Activated T-helper 9 cell treated with anti-CD3 and anti-CD28 coated beads, Interleukin-2, amount 50 U/mL, for 16 hours (primary cell): ENCODE results near the gene TMEM98.
A peak's percentile ranks its signal among the peaks of the same experiment; 100 is the strongest.
"Not testable (repeated sequence)": the region's sequence is repeated elsewhere in the genome, so short reads cannot be mapped to it uniquely, and the experiment has no call there.

ENCODE experiments used
- DNase-seq: peaks from one replicate; pipeline ENCODE4 v3.0.0-alpha.2; 2020; ENCODE audit warnings: low read depth

TMEM98 gene

DNA sequence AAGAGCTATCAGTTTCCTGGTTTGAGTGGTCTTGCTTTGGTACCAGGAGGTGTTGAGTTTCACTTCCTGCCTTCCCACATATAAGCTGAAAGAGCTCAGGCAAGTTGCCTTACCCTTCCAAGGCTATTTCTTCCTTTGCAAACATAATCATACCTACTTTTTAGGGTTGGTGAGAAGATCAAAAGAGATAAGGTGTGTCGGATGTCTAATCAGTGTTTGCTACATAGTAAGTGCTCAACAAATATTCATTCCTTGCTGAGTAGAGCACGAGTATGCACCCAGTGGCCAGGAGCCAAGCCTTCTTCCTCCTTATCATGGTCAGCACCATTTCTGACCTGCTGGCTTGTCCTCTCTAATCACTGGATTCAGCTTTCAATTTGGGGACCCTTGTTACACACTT lies 12.7 kb upstream of the TMEM98 start:
- no peak for DNase-seq

DNA sequence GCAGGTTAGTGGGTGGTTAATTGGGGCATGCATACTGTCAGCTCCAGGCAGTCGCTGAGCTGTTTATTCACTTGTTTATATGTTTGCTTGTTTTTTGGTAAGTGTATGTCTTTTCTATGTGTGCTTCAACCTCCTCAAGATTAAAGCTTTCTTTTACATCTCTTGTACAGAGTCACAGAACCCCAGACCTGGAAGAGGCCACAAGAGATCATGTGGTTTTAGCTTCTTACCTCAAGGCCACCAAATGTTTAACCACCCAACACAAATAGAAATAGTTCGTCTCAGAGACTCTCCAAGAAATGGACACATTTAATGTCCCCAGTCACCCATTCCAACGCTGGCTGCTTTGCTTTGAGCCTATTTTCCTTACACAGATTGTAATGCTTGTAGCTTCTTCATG lies 11.8 kb upstream of the TMEM98 start:
- no peak for DNase-seq

- DNase-seq, result no peak
Observed at GRCh38 chr17:32917081-32917480, 10.9 kb upstream of the TMEM98 start.

DNA sequence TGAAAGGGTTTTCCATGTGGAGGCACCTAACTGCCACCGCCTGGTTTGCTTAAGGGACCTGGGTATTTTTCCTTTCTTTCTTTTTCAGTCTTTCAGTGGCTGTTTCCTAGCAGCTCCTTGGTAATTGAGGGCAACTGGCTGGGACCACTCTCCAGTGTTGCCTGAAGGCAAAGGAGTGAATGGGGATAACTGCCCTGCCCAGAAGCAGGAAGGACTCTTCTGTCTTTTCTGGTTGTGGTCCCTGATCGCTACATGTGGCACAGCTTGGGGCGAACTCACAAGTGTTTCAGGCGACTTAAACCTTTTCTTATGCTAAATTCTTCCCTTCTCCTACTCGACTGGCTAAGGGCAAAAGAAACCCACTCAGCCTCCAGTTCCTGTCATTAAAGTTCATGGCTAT lies 10.1 kb upstream of the TMEM98 start:
- DNase-seq, result no peak

GRCh38 chr17:32919876-32920275 lies 8.1 kb upstream of the TMEM98 start:
- DNase-seq, result not testable (repeated sequence)

- no peak for DNase-seq
Observed at GRCh38 chr17:32920293-32920692, 7.7 kb upstream of the TMEM98 start.

GRCh38 chr17:32921017-32921416 lies 6.9 kb upstream of the TMEM98 start:
- DNase-seq, result no peak

- not testable (repeated sequence) for DNase-seq
Observed at GRCh38 chr17:32923905-32924304, 4.0 kb upstream of the TMEM98 start.

DNA sequence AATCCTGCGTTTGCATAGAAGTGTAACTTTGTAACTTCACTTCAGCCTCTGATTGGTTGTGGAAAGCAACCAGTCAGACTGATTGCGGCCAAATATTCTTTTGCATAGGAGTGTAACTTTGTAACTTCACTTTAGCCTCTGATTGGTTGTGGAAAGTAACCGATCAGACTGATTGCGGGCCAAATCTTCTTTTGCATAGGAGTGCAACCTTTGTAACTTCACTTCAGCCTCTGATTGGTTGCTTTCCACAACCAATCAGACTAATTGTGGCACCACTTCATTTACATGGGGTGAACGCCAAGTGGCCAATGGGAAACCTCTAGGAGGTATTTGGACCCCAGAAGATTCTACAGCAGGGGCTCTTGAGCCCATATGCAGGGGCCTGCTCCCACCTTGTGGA lies 1.8 kb upstream of the TMEM98 start:
- no peak for DNase-seq

DNA sequence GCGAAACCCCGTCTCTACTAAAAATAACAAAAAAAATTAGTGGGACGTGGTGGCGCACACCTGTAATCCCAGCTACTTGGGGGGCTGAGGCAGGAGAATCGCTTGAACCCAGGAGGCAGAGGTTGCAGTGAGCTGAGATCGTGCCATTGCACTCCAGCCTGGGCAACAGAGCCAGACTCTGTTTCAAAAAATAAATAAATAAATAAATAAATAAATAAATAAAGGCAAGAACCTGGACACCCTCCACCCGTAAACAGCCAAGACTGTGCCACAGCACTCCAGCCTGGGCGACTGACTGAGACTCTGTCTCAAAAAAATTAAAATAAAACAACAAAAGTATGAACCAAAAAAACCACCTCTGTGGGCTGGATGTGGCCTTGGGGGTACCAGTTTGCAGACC lies 1.2 kb upstream of the TMEM98 start:
- DNase-seq, result not testable (repeated sequence)

DNA sequence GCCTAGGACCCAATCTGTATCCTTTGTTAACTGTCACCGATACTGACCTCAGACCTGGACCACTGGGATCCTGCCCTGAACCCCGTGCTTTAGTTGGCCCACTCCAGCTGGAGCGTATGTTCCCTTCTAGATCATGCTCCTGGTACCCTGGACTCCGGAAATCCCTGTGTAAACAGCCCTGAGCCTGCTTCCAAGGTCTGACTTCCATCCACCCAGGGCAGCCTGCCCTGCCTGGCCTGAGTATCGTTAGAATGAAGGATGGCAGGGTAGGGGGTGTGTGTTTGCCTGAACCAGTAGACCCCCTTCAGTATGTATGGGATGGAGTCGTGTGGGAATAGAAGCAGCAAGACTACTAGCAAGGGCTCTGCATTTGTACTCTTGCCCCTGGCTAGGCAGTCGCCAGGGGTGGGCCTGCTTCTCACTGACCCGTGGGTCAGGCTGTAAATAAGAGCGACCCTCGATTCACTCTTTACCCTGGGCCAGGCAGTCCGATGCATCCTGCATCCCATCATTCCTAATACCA lies 691 bp upstream of the TMEM98 start:
- DNase-seq, result no peak

- no peak for DNase-seq
Observed at GRCh38 chr17:32928586-32929535, 908 bp downstream of the TMEM98 start.

- no peak for DNase-seq
Observed at GRCh38 chr17:32929588-32929987, 1.6 kb downstream of the TMEM98 start.

- DNase-seq, result no peak
Observed at GRCh38 chr17:32930512-32930911, 2.6 kb downstream of the TMEM98 start.

DNA sequence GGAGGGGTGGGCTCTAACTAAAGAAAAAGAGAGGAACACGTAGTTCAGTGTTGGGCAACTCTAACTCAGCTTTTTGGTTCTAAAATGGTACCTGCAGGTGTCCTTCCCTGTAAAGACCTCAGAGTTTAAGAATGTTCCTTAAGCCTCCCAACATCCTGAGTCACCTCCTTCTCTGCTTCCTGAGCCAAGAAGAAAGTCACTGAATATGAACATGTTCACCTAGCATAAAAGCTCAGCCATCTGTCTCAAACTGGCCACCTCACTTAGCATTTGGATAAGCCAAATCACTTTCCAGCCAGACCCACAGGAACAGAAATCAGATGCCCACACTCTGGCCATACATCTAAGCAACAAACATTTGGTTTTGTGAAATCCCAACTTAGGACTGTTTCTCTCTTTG lies 3.7 kb downstream of the TMEM98 start:
- DNase-seq, result no peak

GRCh38 chr17:32933881-32934280 lies 5.9 kb downstream of the TMEM98 start:
- DNase-seq, result no peak

- DNase-seq, result no peak
Observed at GRCh38 chr17:32935726-32936125, 7.8 kb downstream of the TMEM98 start.

DNA sequence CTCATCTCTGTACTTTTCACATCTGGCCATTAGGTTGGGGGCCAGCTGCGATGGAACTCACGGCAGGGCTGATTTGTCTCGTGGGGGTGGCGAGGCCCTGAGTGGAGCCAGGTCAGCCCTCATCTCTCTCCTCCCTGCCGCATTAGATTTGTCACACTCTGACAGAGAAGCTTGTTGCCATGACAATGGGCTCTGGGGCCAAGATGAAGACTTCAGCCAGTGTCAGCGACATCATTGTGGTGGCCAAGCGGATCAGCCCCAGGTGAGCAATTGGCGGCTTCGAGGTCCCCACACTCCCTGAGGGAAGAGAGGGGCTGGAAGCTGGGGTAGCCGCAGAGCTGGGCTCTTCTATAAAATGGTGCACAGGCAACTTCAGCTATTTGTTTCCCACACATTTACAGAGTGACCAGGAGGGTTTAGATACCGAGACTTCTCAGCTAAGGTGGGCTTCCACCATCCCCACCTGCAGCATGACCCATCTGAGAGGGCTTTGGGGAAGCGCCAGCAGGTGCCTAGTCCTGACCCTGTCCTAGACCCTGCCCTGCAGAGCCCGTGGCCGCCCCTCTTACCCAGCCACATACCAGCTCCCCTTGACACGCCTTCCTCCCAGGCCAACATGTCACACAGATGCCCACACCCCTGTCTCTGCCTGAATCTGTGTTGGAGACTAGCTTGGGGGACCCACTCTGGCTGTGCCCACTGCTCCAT lies 8.4 kb downstream of the TMEM98 start:
- DNase-seq, result no peak

DNA sequence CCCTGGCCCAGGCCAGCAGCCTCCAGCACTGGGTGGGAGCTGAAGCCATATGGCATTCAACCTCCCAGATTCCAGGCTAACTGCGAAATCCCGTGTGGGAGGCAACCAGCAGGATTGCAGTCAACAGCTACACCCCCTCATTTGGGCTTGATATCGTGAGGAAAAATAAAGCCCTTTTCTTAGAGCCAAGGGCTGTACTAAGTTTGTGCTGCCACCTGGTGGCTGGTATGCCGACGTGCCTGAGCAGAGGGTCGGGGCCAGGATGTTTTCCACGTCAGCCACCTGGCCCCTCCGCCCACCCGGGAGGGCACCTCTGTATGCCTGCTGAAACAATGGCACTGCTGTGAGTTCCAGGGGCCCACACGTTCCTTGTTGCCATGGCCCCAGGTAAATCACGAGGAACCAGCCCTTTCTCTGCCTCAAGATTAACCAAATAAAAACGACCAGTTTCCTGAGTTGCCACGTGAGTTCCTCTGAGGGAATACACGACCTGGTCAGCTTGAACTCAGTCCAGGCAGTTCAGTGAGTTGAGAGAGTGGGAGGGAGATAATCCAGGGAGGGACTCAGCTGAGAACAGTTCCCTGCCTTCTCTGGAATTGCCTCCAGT lies 9.0 kb downstream of the TMEM98 start:
- peak; percentile 41 for DNase-seq

GRCh38 chr17:32940706-32941390 lies 12.9 kb downstream of the TMEM98 start:
- no peak for DNase-seq

DNA sequence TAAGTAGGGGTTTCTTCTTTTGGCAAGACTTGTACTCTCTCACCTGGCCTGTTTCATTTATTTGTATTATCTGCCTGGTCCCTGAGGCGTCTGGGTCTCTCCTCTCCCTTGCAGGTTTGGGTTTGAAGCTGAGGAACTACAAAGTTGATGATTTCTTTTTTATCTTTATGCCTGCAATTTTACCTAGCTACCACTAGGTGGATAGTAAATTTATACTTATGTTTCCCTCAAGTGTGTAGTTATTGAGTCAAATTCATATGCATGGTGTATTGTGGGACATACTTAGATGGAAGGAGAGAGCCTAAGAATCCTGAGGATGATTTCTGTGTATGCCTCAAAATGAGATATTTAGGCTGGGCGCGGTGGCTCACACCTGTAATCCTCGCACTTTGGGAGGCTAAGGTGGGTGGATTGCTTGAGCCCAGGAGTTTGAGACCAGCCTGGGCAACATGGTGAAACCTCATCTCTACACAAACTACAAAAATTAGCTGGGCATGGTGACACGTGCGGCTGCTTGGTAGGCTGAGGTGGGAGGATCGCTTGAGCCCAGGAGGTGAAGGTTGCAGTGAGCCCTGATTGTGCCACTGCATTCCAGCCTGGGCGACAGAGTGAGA lies 13.6 kb downstream of the TMEM98 start:
- DNase-seq, result no peak

GRCh38 chr17:32943206-32943605 lies 15.3 kb downstream of the TMEM98 start:
- DNase-seq, result no peak
